C4-2B (cell line): Measurements from ENCODE around the gene CASKIN2.

Experiments used
- H3K27ac ChIP-seq: fragments of 450-650 bp; 2 replicates; pipeline ENCODE4 v1.5.1; 2017
- ZFX ChIP-seq: fragments of 450-650 bp; IDR thresholded peaks from 2 replicates; pipeline ENCODE4 v1.6.1; 2017
- TF ChIP-seq, protein P1 (sequence below): fragments of 450-650 bp; conservative IDR thresholded peaks from 2 replicates; pipeline ENCODE4 v1.5.1; 2017; ENCODE audit warnings: mild to moderate bottlenecking

CASKIN2 gene

DNA sequence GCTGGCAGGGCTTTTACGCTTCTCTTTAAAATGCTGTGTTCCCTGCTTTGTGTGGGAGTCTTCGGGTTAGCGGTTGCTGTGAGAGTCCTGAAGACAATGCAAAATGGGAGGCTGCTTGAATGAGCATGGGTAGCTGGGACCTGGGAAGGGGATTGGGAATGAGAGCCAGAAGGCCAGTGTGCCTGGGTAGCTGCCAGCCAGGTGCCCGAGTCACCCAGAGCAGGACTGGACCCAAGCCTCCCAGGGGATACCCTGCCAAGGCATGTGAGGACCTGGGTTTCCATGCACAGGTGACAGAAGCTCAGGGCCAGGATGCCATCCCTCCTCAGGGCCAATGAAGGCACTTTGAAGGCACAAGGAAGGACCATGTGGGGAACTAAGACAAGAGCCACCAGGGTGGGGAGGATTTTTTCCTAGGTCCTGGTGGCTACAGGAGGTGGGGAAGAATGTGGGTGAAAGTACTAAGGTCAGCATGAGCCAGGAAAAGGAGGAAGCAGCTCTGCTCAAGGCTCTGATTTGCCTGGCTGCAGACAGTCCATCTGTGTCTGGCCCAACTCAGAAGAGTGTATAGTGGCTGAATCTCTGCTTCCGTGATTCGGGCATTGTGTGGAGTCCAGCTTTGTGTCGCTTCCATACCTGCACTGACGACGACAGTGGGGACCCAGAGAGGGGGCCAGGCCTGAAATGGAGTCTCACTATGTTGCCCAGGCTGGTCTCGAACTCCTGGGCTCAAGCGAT lies 38.4 kb downstream of the CASKIN2 start:
- no peak overlapping the region for H3K27ac ChIP-seq

DNA sequence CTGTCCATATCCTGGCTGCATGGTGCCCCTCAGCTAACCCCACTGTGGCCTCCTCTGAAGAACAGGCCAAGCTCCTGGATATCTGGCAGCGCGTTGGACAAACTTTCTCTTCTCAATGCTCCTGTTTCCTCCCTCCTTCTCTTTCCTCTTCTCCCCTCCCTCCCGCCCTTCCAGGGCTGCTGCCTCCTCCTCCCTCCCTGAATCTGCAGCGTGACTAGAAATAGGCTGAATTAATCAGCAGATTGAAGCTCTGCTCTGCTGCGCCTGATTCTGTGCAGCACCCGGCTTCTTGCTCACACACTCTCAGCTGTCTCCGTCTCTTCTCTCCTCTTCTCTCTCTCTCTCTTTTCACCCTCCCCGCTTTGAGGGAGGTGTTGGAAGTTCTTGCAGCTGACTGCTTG lies 39.1 kb downstream of the CASKIN2 start:
- H3K27ac ChIP-seq, result no peak overlapping the region
- no peak for TF ChIP-seq ZFX
- TF ChIP-seq, protein P1, sequence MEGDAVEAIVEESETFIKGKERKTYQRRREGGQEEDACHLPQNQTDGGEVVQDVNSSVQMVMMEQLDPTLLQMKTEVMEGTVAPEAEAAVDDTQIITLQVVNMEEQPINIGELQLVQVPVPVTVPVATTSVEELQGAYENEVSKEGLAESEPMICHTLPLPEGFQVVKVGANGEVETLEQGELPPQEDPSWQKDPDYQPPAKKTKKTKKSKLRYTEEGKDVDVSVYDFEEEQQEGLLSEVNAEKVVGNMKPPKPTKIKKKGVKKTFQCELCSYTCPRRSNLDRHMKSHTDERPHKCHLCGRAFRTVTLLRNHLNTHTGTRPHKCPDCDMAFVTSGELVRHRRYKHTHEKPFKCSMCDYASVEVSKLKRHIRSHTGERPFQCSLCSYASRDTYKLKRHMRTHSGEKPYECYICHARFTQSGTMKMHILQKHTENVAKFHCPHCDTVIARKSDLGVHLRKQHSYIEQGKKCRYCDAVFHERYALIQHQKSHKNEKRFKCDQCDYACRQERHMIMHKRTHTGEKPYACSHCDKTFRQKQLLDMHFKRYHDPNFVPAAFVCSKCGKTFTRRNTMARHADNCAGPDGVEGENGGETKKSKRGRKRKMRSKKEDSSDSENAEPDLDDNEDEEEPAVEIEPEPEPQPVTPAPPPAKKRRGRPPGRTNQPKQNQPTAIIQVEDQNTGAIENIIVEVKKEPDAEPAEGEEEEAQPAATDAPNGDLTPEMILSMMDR, result no peak

More for the DNA sequence above, 38.4 kb downstream of the CASKIN2 start:
- TF ChIP-seq ZFX, result no peak

GRCh38 chr17:75475851-75476250 lies 39.5 kb downstream of the CASKIN2 start:
- TF ChIP-seq, protein P1, result no peak
- TF ChIP-seq ZFX, result no peak
- no peak overlapping the region for H3K27ac ChIP-seq

GRCh38 chr17:75475144-75475835 lies 40.0 kb downstream of the CASKIN2 start:
- TF ChIP-seq, protein P1, result no peak
- TF ChIP-seq ZFX, result no peak
- no peak overlapping the region for H3K27ac ChIP-seq

- H3K27ac ChIP-seq, result no peak overlapping the region
- no peak for TF ChIP-seq ZFX
- TF ChIP-seq, protein P1, result no peak
These were observed 40.6 kb downstream of the CASKIN2 start for GRCh38 chr17:75474736-75475135.

GRCh38 chr17:75473246-75473645 lies 42.1 kb downstream of the CASKIN2 start:
- H3K27ac ChIP-seq, result no peak overlapping the region

GRCh38 chr17:75472119-75472518 lies 43.2 kb downstream of the CASKIN2 start:
- TF ChIP-seq ZFX, result no peak
- TF ChIP-seq, protein P1, result no peak
- no peak overlapping the region for H3K27ac ChIP-seq

More at GRCh38 chr17:75473246-75473645, 42.1 kb downstream of the CASKIN2 start:
- no peak for TF ChIP-seq ZFX
- TF ChIP-seq, protein P1, result no peak
